Right cardiac atrium (tissue), 5 donors: Measurements from ENCODE around the gene U2AF2. TPM values are rescaled to one million over a fixed set of nuclear protein-coding genes. Genes with fewer than 3 reads are reported as not detected.

ENCODE experiments used
- ATAC-seq, 2 donors: fragments of 200-7000 bp; cut with Tn5 transposase; one replicate each; pipeline versions ENCODE4 v1.8.0 to v1.9.1; 2020; ENCODE audit warnings: moderate library complexity in 2 of 2, mild to moderate bottlenecking in 1 of 2
- DNase-seq, 3 donors: peaks; one replicate each; pipeline ENCODE4 v3.0.0-alpha.2; 2020
- H3K27ac ChIP-seq: one replicate; pipeline ENCODE4 v1.5.1; 2013; ENCODE audit warnings: mild to moderate bottlenecking, low read length, control low read depth, moderate library complexity
- H3K27me3 ChIP-seq: one replicate; pipeline ENCODE4 v1.6.1; 2013; ENCODE audit not compliant: control insufficient read depth, insufficient read depth
- H3K4me1 ChIP-seq: one replicate; pipeline ENCODE4 v1.6.1; 2013; ENCODE audit warnings: low read length; ENCODE audit not compliant: control insufficient read depth, insufficient read depth
- H3K4me3 ChIP-seq: one replicate; pipeline ENCODE4 v1.5.1; 2013; ENCODE audit warnings: low read length, control low read depth
- H3K9me3 ChIP-seq: one replicate; pipeline ENCODE4 v1.6.1; 2013; ENCODE audit warnings: low read length; ENCODE audit not compliant: control insufficient read depth
- WGBS: extraction: QIAGEN DNeasy Blood & Tissue Kit; methylation state at CpG from one replicate; pipeline ENCODE4 v1.1.7; 2013; 5-methylcytosine and 5-hydroxymethylcytosine counted together
- intact Hi-C, 4 donors: fragments of 100-400 bp; cut with DNase I; formaldehyde crosslinking; loops; one replicate each; pipeline versions ENCODE4 v1.11.0 to v1.14.0; 2022 to 2023
- long read RNA-seq, 4 donors: library from polyadenylated mRNA; unstranded; transcript quantifications; one replicate each; pipeline ENCODE4 v2.0.0, GENCODE V29; 2020 to 2021
- polyA plus RNA-seq: library from polyadenylated mRNA; stranded (reverse); fragments of 200-250 nt; gene quantifications from one replicate; pipeline ENCODE4 v1.2.3, GENCODE V29; 2013
- total RNA-seq, 4 donors: library from RNA; stranded (reverse); fragmentation: NEBNext Ultra II Directional; extraction: Animal tissue kit (Norgen Biotek cat#: 25700); gene quantifications; one replicate each; pipeline ENCODE4 v1.2.1, GENCODE V29; 2021
- donor health status: healthy with polysubstance abuse.
- donor health status: DM: no; HTN: yes; CAD: no.
- donor health status: DM: no; HTN: no; CAD: no.
- donor health status: DM: no; HTN: yes; CAD: no; lungs with severe emphysema.
- donor health status: DM: yes; HTN: yes; CAD: no.

U2AF2 gene
- total RNA-seq (100 to 1,000 TPM in 1 of 4 donors, 10 to 100 TPM in 3; 87.5 to 101 (median 90.4) TPM), polyA plus RNA-seq (76.0 TPM)
- long read RNA-seq, donor 1, partial matches to known transcripts: 0 of 6 reads
- long read RNA-seq, donor 1, other reads (novel, unspliced or antisense): 6 of 6 reads
- long read RNA-seq, donor 2, partial matches to known transcripts: 0 of 4 reads
- long read RNA-seq, donor 2, other reads (novel, unspliced or antisense): 1 of 4 reads
- long read RNA-seq, donor 3, partial matches to known transcripts: 0 of 3 reads
- long read RNA-seq, donor 3, other reads (novel, unspliced or antisense): 1 of 3 reads
- long read RNA-seq, donor 4, partial matches to known transcripts: 2 of 3 reads
- long read RNA-seq, donor 4, other reads (novel, unspliced or antisense): 0 of 3 reads

DNA sequence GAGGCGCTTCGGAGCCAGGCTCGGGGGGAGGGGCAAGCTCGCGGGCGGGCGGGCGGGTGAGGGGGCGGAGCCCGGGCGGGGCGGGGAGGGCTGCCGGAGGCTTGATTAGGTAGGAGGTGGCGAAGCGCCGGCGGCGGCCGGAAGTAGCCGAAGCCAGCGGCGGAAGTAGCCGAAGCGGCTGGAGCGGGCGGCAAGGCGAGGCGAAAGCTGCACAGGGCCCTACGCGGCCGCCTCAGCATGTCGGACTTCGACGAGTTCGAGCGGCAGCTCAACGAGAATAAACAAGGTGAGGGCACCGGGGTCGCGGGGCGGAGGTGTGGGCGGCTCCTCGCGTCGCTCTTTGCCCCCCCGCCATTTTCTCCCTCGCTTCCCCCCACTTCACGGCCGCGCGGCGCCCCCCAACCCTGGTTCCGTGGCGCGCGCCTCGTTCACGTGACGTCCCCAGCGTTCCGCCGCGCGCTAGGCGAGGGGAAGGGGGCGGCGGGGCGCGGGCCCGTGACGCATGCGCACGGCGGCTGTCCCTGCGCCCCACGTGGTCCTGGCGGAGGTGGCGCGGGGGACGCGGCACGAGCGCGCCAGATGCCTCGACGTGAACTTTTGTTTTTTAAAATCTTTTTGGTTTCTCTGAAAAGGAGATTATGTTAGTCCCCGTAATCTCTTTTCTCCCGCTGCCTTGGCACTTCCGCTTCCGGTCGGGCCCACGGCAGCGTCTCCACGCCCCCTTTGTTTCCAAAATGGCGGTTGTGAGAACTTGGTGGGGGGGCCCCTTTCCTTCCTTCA, at the start of gene U2AF2:
Gene U2AF2 (plus strand): TSS at position 168 of the 780 bp plus-strand sequence. CDS start 70 bp downstream, at position 238.
- peak; percentile 69 to 71 for ATAC-seq
- Histone ChIP-seq H3K9me3 (no peaks in the 10 kb centered on the region), H3K4me1 (peaks cover 14% of the 10 kb centered on the region), H3K27ac (peak within 1 kb of the TSS; percentile 99), H3K4me3 (peak within 1 kb of the TSS; percentile 92), H3K27me3 (no peaks in the 10 kb centered on the region)
- DNase-seq: peak; percentile 96 to 99 (median 98)
- intact Hi-C loops: no loop called here
- under 1% methylated on average over 94 of the region's 95 CpGs for WGBS

- intact Hi-C loops: loop anchor here in 3 of 4 donors (5.0 to 10.0 kb wide), 2 partner anchors 88 to 90 kb away; no protein-coding TSS in a partner anchor
- H3K4me1 ChIP-seq: peaks cover 3% of the 10 kb centered on the region
- peak; percentile 84 to 85 for ATAC-seq
- under 1% methylated on average over 43 of the region's 43 CpGs for WGBS
- no peaks in the 10 kb centered on the region for H3K9me3 ChIP-seq
- H3K27me3 ChIP-seq: no peaks in the 10 kb centered on the region
- H3K27ac ChIP-seq: peak overlapping the region; percentile 98
- H3K4me3 ChIP-seq: peak overlapping the region; percentile 75
- DNase-seq: peak; percentile 98 to 99 (median 99)
These were observed 49.6 kb upstream of the U2AF2 start for GRCh38 chr19:55605207-55605636.

DNA sequence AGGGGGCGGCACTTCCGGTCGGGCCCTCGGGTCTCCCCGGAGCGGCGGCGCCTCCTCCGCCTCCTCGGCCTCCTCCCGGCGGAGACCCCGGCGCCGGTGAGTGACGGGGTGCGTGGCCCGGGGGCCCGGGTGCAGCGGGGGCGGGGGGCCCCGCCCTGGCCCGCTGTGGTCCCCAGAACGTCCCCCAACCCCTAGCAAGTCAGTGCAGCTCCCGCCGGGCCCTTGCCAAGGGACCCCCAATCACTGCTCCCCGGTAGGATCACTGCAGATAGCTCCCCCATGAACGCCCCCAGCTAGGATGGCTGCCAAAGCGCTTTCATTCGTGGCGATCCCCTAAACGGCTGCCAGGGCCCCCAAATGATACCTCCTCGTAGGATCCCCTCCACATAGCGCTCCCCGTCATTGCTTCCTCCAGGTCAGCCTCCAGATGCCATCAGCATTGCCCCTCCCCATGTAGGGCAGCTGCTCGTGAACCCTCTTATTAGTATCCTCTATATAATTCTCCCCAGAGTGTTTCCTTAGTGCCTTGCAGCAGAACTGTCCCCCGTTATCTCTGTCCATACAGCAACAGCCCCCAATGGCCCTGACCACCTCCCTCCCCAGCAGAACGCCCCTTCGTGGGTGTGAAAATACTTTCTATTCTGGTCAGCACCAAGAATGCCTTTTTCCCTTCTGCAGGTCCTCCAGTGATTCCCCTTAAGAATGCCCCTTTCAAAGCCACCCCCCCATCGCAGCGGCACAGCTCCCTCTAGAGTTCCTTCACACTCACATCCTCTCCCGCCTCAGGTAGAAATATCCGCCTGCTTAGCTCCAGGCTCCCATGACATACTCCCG, 49.0 kb upstream of the U2AF2 start, which contains the start of gene ZNF865:
Gene ZNF865 (plus strand): TSS at position 11 of the 834 bp plus-strand sequence. CDS start 7,972 bp downstream, outside the sequence.
- Histone ChIP-seq H3K9me3 (no peaks in the 10 kb centered on the region), H3K27ac (peak within 1 kb of the TSS; percentile 98), H3K27me3 (no peaks in the 10 kb centered on the region), H3K4me1 (peaks cover 7% of the 10 kb centered on the region), H3K4me3 (peak within 1 kb of the TSS; percentile 75)
- ATAC-seq: peak; percentile 36 to 39
- intact Hi-C loops: loop anchor here in 3 of 4 donors (5.0 to 10.0 kb wide), 2 partner anchors 89 to 91 kb away; no protein-coding TSS in a partner anchor
- DNase-seq: peak; percentile 66 to 86 (median 84)
- under 1% methylated on average over 44 of the region's 44 CpGs for WGBS

DNA sequence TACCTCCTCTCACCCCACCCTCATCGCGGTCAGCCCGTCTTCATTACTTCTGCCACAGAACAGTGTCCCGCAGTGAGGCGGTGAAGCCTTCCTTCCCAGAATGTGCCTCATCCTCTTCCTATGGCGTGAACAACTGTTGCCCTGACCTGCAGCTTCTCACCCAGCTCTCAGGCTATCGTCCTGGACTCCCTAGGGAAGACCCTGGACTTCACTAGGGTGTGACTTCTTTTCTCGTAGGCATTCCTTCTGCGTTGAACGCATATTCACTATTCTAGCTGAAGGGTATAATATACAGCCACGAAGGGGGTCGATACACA, 48.4 kb upstream of the U2AF2 start:
- peak overlapping the region; percentile 96 for H3K27ac ChIP-seq
- DNase-seq (no peak), ATAC-seq (no peak)
- H3K9me3 ChIP-seq: no peaks in the 10 kb centered on the region
- H3K27me3 ChIP-seq: no peaks in the 10 kb centered on the region
- intact Hi-C loops: loop anchor here in 3 of 4 donors (5.0 to 10.0 kb wide), 2 partner anchors 89 to 92 kb away; no protein-coding TSS in a partner anchor
- H3K4me1 ChIP-seq: peaks cover 9% of the 10 kb centered on the region
- peak overlapping the region; percentile 75 for H3K4me3 ChIP-seq
- WGBS: 18% methylated on average over 12 of the region's 12 CpGs

- DNase-seq: peak in 1 of 3 donors; percentile 55
- H3K4me1 ChIP-seq: peaks cover 9% of the 10 kb centered on the region
- no peaks in the 10 kb centered on the region for H3K9me3 ChIP-seq
- H3K27ac ChIP-seq: no peak overlapping the region
- no peaks in the 10 kb centered on the region for H3K27me3 ChIP-seq
- no peak for ATAC-seq
- intact Hi-C loops: loop anchor here in 3 of 4 donors (5.0 to 10.0 kb wide), 2 partner anchors 90 to 92 kb away; no protein-coding TSS in a partner anchor
- WGBS: 71% methylated on average over 9 of the region's 9 CpGs
- no peak overlapping the region for H3K4me3 ChIP-seq
These were observed 48.0 kb upstream of the U2AF2 start for GRCh38 chr19:55606817-55607216.

DNA sequence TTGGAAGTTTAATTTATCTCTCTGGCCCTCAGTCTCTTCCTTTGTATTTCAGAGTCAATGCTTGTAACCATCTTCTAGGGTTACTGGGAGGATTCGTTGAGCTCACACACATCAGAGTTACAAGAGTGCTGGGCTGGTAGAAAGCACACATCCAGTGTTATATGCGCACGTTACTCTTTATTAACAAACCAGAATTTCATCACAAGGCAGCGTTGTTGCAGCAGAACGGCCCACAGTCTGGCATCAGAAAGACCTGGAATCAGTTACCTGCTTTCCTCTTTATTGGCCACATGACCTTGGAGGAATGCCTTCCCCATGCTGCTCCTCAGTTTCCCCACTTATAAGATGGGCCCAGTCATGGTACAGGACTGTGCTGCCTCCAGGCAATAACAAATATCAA, 45.5 kb upstream of the U2AF2 start:
- no peak overlapping the region for H3K27ac ChIP-seq
- H3K4me1 ChIP-seq: peaks cover 12% of the 10 kb centered on the region
- DNase-seq (peak in 1 of 3 donors; percentile 7), ATAC-seq (no peak)
- intact Hi-C loops: loop anchor here in 3 of 4 donors (5.0 to 10.0 kb wide), 2 partner anchors 92 to 95 kb away; no protein-coding TSS in a partner anchor
- no peaks in the 10 kb centered on the region for H3K27me3 ChIP-seq
- H3K9me3 ChIP-seq: no peaks in the 10 kb centered on the region
- no peak overlapping the region for H3K4me3 ChIP-seq
- 92% methylated on average over 5 of the region's 5 CpGs for WGBS

DNA sequence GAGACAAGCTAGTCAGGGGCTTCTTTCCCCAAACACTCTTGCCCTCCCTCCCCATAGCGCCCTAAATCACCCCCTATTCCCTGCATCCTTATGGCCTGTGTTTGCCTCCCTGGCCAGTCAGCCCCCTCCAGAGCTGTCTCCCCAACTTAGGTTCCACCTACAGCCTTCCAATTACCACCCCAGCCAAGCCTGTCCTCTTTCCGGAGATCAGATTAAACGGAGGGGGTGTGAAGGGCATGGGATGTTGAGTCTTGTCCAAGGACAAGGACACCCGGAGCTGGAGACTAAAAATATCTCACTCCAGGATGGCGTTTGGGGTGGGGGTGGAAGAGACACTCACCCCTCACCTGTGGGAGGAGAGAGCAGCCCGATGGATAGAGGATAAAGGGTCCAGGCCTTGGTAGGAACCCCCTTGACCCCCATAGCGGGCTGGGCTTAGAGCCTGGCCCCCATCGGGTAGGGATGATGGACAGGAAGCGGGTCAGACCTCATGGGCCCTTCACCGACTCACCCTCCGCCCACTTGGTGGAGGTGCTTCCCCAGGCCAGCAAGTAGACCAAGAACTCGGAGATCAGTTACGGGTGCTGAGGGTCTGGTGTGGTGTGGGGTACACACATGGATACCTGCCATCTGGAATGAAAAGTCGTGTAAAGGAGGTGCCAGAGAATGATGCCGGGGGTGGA, 43.4 kb upstream of the U2AF2 start:
- H3K27ac ChIP-seq: peak overlapping the region; percentile 79
- H3K27me3 ChIP-seq: no peaks in the 10 kb centered on the region
- 49% methylated on average over 15 of the region's 15 CpGs for WGBS
- no peak overlapping the region for H3K4me3 ChIP-seq
- DNase-seq (peak in 1 of 3 donors; percentile 51), ATAC-seq (peak; percentile 52 to 60)
- peaks cover 12% of the 10 kb centered on the region for H3K4me1 ChIP-seq
- no peaks in the 10 kb centered on the region for H3K9me3 ChIP-seq
- intact Hi-C loops: no loop called here

DNA sequence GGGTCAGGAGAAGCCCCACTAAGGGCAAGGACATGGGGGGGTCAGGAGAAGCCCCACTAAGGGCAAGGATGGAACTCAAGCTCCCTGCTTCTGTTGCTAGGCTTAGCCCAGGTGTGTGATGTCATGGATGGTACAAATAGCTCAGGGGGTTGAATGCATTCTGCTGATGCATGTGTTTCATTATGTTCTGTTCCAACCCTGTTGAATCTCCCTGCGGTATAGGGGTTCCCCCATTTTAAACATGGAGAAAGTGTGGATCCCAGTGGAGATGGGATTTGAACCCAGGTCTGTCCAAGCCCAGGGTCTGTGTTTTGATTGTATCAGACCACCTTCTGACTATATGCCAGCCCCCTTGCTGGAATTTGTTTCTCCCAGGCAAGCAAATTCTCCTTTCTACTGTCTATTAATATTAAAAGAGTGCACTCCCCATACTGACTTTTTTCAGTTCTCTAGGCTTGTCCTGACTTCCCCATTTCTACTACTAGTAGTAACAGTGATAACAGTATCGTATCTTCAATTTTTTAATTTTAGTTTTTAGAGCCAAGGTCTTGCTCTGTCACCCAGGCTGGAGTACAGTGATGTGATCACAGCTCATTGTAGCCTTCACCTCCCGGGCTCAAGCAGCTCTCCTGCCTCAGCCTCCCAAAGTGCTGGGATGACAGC, 42.7 kb upstream of the U2AF2 start:
- no peak for ATAC-seq
- no peak overlapping the region for H3K4me3 ChIP-seq
- H3K9me3 ChIP-seq: no peaks in the 10 kb centered on the region
- H3K27ac ChIP-seq: peak overlapping the region; percentile 81
- WGBS: 61% methylated on average over 3 of the region's 3 CpGs
- H3K27me3 ChIP-seq: no peaks in the 10 kb centered on the region
- DNase-seq: no peak
- intact Hi-C loops: no loop called here
- peaks cover 8% of the 10 kb centered on the region for H3K4me1 ChIP-seq

GRCh38 chr19:55613396-55613795, 41.4 kb upstream of the U2AF2 start:
- intact Hi-C loops: no loop called here
- Histone ChIP-seq H3K4me3 (no peak overlapping the region), H3K27ac (peak overlapping the region; percentile 18), H3K27me3 (no peaks in the 10 kb centered on the region), H3K4me1 (peaks cover 8% of the 10 kb centered on the region), H3K9me3 (no peaks in the 10 kb centered on the region)
- no peak for DNase-seq
- WGBS: 93% methylated on average over 27 of the region's 27 CpGs
- ATAC-seq: no peak
